ENCODE measurements around the gene PCDHGA1. TPM values are rescaled to one million over a fixed set of nuclear protein-coding genes. Genes with fewer than 3 reads are reported as not detected.

The PCDHGA1 gene
- total RNA-seq, 2 donors from 2014 or later = 1.4 to 2.0 TPM

DNA sequence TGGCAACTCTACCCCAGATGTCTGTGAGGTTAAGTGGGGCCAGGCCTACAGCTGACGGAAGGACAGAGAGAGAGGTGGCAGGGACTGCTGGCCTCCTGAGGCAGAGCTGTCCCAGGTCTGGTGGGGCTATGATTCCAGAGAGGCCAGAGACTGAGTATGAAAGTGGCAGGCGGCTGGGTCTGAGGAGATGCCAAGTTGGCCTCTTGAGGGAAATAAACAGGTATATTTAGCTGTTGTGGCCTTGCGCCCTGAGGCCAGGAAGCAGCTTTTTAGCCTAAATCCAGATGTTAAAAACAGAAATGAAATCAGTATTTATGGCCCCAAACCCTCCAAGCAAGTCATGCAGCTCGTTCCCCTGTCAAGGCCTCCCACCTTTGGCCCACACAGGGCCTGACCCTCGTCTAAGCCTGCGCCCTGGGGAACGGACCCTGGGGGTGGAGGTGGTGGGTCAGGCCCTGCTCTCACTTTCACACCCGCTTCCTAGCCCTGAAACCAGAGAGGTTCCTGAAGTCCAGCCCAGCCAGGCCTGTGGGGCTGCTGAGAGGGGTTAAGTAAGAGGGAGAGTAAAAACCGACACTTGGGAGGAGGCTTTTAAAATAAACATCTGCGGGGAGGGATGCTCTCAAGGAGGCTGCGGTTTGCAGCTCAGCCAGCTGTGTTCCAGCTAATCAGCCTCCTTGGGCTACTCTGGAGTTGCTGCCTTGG, 177.2 kb downstream of the PCDHGA1 start:
- no peak overlapping the region for H3K4me3 ChIP-seq
- H3K9me3 ChIP-seq = no peaks in the 10 kb centered on the region
- H3K36me3 ChIP-seq = peaks cover 35% of the 10 kb centered on the region
- H3K27ac ChIP-seq = peak overlapping the region; percentile 85 to 87
- DNase-seq (ENCODE audit: low spot score) = no peak
- TF ChIP-seq, protein P1, sequence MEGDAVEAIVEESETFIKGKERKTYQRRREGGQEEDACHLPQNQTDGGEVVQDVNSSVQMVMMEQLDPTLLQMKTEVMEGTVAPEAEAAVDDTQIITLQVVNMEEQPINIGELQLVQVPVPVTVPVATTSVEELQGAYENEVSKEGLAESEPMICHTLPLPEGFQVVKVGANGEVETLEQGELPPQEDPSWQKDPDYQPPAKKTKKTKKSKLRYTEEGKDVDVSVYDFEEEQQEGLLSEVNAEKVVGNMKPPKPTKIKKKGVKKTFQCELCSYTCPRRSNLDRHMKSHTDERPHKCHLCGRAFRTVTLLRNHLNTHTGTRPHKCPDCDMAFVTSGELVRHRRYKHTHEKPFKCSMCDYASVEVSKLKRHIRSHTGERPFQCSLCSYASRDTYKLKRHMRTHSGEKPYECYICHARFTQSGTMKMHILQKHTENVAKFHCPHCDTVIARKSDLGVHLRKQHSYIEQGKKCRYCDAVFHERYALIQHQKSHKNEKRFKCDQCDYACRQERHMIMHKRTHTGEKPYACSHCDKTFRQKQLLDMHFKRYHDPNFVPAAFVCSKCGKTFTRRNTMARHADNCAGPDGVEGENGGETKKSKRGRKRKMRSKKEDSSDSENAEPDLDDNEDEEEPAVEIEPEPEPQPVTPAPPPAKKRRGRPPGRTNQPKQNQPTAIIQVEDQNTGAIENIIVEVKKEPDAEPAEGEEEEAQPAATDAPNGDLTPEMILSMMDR (IDR thresholded peaks at IDR 0.05) = no peak
- peaks cover 0 to 47% of the 10 kb centered on the region in 2 donors for H3K4me1 ChIP-seq
- no peaks in the 10 kb centered on the region for H3K27me3 ChIP-seq

DNA sequence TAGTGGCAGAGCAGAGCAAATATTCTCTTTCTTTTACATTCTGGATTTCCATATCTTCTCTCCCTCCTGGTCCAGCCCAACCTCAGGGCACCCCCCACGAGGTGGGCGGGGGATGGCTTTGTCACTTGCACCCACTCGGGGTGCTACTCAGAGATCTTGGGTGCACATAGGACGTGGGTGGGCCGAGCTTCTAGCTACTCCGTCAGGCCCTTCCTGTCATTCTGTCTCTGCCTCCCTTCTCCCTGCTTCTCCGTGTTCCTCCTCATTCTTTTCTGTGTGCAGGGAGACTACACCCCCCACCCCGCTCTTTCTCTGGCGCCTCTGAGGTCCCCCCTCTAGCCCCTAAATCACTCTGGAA, 178.1 kb downstream of the PCDHGA1 start:
- H3K36me3 ChIP-seq = peaks cover 29% of the 10 kb centered on the region
- H3K4me1 ChIP-seq = peaks cover 0 to 56% of the 10 kb centered on the region in 2 donors
- H3K4me3 ChIP-seq = peak overlapping the region; percentile 18 to 38
- no peaks in the 10 kb centered on the region for H3K9me3 ChIP-seq
- H3K27ac ChIP-seq = peak overlapping the region; percentile 85 to 87
- H3K27me3 ChIP-seq = no peaks in the 10 kb centered on the region
- TF ChIP-seq, protein P1 (IDR thresholded peaks at IDR 0.05) = no peak
- no peak for DNase-seq (ENCODE audit: low spot score)

GRCh38 chr5:141508798-141509611, 178.7 kb downstream of the PCDHGA1 start:
- TF ChIP-seq, protein P1 (IDR thresholded peaks at IDR 0.05) = no peak
- DNase-seq (ENCODE audit: low spot score) = peak; percentile 88
- Histone ChIP-seq H3K4me3 (peak overlapping the region; percentile 18 to 38), H3K36me3 (peaks cover 29% of the 10 kb centered on the region), H3K27ac (peak overlapping the region; percentile 85 to 87), H3K27me3 (no peaks in the 10 kb centered on the region), H3K9me3 (no peaks in the 10 kb centered on the region), H3K4me1 (peaks cover 0 to 62% of the 10 kb centered on the region in 2 donors)

- no peaks in the 10 kb centered on the region for H3K27me3 ChIP-seq
- DNase-seq (ENCODE audit: low spot score) = no peak
Measured at GRCh38 chr5:141510160-141510559, 179.8 kb downstream of the PCDHGA1 start.

GRCh38 chr5:141510850-141511601, 180.7 kb downstream of the PCDHGA1 start:
- peaks cover 0 to 82% of the 10 kb centered on the region in 2 donors for H3K4me1 ChIP-seq
- TF ChIP-seq, protein P1 (IDR thresholded peaks at IDR 0.05) = no peak

More at GRCh38 chr5:141510160-141510559, 179.8 kb downstream of the PCDHGA1 start:
- Histone ChIP-seq H3K27ac (peak overlapping the region; percentile 85 to 87), H3K36me3 (peaks cover 29% of the 10 kb centered on the region), H3K9me3 (no peaks in the 10 kb centered on the region), H3K4me3 (no peak overlapping the region), H3K4me1 (peaks cover 0 to 73% of the 10 kb centered on the region in 2 donors)
- TF ChIP-seq, protein P1 (IDR thresholded peaks at IDR 0.05) = no peak

More at GRCh38 chr5:141510850-141511601, 180.7 kb downstream of the PCDHGA1 start:
- Histone ChIP-seq H3K9me3 (no peaks in the 10 kb centered on the region), H3K4me3 (no peak overlapping the region), H3K36me3 (peaks cover 23% of the 10 kb centered on the region), H3K27me3 (no peaks in the 10 kb centered on the region), H3K27ac (no peak overlapping the region)
- no peak for DNase-seq (ENCODE audit: low spot score)
